ENCODE data around the gene FBXL17.
"Not testable (repeated sequence)": the region's sequence is repeated elsewhere in the genome, so short reads cannot be mapped to it uniquely, and the experiment has no call there.

Gene FBXL17

GRCh38 chr5:108238936-108239887, 142.7 kb downstream of the FBXL17 start:
- no peak for DNase-seq

- no peak for DNase-seq
These were observed 143.4 kb downstream of the FBXL17 start for GRCh38 chr5:108238461-108238860.

- DNase-seq: no peak
These were observed 148.2 kb downstream of the FBXL17 start for GRCh38 chr5:108233617-108234155.

- DNase-seq: no peak
These were observed 149.1 kb downstream of the FBXL17 start for GRCh38 chr5:108232805-108233204.

DNA sequence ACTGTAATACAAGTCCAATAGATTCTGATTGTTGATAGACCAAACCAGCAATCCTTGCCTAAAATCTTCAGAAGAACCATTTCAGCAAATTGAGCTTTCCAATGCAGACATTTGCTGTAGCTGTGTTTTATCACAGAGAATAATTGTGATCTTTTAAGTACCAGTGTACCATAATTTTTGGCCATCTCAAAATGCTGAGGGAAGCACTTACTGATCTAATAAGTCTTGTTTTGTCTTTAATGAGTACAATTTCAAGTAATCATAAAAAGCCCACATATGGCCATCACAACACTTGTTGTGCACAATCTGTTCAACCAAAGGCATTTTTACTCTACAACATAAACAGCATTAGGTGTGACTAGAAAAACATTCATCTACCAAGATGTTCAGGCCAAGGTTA, 159.9 kb downstream of the FBXL17 start:
- DNase-seq: no peak

DNA sequence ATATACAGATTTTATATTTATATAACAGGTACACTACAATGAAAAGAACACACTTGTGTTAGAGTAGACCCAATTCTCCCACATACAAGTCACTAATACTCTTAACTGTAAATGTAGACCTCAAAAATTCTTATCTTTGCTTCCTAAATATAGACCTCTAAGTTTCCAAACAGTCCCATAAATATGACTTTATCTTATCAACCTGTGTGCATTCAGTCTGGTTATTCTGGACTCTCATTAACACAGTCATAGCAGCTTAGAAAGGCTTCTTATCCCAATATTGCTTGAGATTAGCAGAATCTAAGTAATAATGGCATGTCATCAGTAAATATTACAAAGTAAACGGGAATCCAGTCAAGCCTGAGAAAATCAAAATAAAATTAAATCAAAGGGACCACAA, 161.1 kb downstream of the FBXL17 start:
- DNase-seq: no peak

DNA sequence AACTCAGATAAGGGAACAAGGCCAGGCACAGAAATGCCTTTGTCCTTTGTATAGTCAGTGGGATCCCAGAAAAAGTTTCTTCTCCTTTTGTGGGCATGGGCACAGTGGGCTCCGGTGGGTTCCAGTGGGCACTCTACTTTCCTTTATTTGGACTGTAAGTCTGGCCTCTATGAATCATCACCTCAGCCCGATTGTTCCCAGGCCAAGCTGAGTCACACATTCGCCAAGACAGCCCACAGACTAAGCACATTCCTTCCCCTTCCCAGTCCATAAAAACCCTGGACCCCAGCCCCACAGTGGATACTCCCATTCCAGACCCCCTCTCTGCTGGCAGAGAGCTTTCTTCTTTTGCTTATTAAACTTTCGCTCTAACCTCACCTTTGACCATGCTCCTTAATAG, 165.0 kb downstream of the FBXL17 start:
- DNase-seq: no peak

DNA sequence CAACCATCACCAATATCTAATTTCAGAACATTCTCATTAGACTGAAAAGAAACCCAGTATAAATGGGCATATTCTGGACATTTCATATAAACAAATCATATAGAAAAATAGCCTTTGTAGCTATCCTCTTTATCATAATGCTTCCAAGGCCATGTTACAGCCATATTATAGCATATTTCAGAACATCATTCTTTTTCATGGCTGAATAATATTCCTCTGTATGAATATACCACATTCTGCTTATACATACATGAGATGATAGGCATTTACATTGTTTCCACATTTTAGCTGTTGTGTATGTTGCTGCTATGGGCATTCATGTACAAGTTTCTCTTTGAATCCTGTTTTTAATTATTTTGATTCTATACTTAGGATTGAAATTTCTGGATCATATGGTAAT, 167.0 kb downstream of the FBXL17 start:
- DNase-seq: no peak

- no peak for DNase-seq
These were observed 169.0 kb downstream of the FBXL17 start for GRCh38 chr5:108212775-108213346.

DNA sequence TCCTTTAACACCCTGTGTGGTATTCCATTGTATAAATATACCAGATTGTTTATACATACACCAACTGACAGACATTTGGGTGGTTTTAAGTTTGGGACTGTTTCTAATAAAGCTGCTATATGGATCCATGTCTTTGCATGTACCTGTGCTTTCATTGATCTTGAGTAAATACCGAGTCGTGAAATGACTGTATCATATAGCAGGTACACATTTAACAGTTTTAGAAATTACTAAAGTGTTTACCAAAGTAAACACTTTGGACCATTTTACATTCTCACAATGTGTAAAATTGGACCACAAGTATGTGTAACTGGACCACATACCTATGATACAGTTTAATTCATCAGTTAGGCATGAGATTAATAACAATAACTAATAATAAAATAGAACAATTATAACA, 175.2 kb downstream of the FBXL17 start:
- no peak for DNase-seq

DNA sequence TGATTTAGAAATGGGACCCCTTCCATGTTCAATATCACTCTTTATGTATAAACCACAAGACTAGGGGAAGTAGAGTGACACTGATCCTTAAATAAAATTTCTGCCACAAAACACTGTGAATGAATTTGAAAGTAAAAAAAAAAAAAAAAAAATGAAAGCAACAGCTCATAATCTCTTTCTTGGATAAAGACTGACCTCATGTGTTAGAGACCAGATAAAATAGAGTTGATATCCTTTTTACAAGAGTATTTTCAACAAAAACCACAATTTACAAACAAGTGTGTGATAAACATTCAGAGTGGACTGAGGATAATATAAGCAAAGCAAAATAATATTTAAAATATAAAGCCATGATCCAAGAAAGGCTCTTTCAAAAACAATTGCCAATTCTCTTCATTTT, 180.2 kb downstream of the FBXL17 start:
- DNase-seq: no peak

GRCh38 chr5:108196276-108196675, 185.6 kb downstream of the FBXL17 start:
- no peak for DNase-seq

DNA sequence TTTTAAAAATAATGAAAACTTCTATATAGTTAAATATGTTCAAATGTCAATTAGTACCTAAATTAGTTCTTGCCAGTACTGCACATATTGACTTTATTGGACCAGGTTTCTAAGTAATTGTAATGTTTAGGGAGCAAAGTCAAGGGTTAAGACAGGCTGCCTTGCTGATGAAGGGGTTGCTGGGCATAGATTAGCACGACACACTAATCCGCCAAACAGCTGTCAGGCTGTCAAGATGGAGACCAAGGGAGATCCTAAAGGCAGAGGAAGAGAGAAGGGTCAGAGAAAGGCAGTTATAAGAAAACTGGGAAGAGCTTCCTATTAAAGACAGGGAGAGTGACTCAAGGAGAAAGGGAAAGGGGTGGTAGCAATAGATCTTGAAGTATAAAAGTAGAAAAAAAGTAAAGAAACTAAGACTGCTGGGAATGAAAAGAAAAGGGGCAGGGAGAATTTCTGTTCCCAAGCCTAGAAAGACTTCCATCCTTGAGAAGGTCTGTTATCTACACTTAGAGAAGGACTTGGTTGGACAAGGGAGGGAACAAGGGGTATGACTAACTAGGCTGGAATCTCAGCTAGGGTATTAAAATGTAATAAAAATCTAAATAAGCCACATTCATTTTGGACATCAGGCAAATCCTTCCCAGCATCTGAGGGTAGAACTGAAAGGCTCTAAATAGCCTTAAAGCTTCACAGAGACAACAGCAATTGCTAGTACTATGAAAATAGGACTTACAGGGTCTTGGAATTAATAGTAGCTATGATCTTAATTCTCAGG, 188.7 kb downstream of the FBXL17 start:
- DNase-seq: no peak

DNA sequence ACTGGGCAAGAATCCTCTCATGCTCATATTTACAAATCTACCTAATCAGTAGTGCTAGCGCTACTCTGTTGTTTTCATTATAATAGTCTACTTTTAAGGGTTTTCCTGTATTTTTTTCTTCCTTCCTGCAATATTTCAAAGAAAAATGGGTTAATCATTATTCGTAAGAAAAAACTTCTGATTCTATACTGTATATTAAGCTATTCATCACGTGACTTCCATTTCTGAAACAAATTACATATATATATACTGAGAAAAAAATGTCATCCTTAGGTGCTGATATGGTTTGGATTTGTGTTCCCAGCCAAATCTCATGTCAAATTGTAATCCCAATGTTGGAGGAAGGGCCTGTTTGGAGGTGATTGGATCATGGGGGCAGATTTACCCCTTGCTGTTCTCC, 197.0 kb downstream of the FBXL17 start:
- DNase-seq: no peak

DNA sequence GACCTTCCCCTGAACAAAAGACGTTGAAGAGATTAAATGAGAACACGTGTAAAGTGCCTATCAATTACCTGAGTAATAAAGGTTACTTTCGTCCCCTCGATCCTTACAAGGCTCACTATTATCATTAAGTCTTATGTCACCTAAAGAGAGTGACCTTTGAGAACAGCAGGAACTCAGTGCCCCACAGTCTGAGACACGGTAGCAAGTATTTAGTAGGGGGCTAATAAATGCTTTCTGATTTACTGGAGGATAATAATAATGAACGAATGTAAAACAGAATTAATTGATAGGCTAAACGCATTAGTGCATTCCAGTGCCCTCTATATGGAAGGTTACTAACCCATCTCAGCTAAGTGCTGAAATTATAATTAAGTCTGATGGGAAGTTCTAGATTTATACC, 199.9 kb downstream of the FBXL17 start:
- DNase-seq: no peak

DNA sequence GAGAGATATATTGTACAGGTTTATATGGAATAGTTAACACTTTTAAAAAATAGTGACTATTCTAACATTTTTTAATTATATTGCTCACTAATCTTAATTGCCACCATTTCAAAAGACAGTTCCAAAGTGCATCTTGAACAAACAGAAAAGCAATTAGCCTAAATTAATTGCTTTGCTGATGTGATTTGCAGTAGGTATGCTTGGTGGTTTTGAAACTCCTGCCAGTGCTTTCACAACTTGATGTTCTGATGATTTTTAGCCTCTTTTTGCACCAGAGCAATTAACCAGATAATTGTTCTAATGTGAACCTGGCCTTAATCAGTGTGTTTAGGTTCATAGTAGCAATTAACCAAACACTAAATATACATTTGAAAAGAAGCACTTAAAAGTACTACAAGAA, 207.6 kb downstream of the FBXL17 start:
- no peak for DNase-seq

DNA sequence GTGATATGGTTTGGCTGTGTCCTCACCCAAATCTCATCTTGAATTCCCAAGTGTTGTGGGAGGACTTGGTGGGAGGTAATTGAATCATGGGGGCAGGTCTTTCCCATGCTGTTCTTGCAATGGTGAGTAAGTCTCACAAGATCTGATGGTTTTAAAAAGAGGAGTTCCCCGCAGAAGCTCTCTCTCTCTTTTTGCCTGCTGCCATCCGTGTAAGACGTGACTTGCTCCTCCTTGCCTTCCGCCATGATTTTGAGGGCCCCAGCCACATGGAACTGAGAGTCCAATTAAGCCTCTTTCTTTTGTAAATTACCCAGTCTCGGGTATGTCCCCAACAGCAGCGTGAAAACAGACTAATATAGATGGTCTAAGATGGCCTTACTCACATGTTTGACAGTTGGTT, 210.1 kb downstream of the FBXL17 start:
- DNase-seq: no peak

DNA sequence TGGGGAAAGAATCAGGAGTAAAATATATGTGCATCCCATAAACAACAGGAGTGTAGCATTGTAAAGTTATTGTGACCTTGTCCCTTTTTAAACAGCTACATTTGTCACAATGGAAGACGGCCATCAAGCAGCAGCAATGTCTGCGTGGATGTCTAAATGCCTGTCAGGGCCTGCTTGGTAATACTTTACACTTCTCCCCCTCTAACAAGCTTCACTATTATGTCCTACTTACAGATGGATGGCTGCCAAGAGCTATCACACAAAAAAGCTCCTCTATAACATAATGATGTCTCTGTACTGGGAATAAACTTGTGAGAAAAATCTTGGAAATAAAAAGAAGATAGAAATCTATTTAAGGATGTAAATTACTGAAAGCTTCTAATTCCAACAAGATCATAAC, 213.0 kb downstream of the FBXL17 start:
- DNase-seq: no peak

- no peak for DNase-seq
These were observed 214.7 kb downstream of the FBXL17 start for GRCh38 chr5:108167174-108167573.

GRCh38 chr5:108164574-108164973, 217.3 kb downstream of the FBXL17 start:
- no peak for DNase-seq

- not testable (repeated sequence) for DNase-seq
These were observed 229.0 kb downstream of the FBXL17 start for GRCh38 chr5:108152854-108153253.

DNA sequence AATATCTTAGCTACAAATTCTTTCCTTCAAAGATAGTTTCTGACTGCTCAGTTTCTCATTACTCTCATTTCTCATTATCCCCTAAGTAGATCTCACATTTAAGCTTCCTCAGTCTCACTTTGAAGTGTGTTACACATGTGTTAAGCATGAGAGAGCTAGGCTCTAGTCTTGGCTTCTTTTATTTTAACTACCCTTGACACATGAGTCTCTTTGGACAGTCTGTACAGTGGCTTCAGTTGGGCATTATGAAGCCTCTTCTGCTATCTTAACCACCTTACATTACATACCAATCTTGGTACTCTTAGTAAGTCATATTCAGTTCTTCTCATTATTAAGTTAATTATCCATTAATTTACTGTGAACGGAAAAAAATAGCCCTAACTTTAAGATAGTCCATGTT, 232.5 kb downstream of the FBXL17 start:
- DNase-seq: no peak

GRCh38 chr5:108148715-108149139, 233.2 kb downstream of the FBXL17 start:
- no peak for DNase-seq

Data from CD4-positive, alpha-beta T cell treated with Interleukin-15 for 1 hour (primary cell).